ENCODE measurements around the gene NTRK3. TPM values are rescaled to one million over a fixed set of nuclear protein-coding genes. Genes with fewer than 3 reads are reported as not detected.

Gene NTRK3
- polyA plus RNA-seq, 1 donor from 2014 or later = not detected

GRCh38 chr15:88272421-88272820 is 15.9 kb upstream of the NTRK3 start:
- Mint-ChIP-seq H3K4me1 (no peaks in the 10 kb centered on the region), H3K4me3 (no peak overlapping the region), H3K27ac (no peak overlapping the region), H3K36me3 (no peaks in the 10 kb centered on the region), H3K9me3 (no peaks in the 10 kb centered on the region), H3K27me3 (peaks cover 5% of the 10 kb centered on the region)

GRCh38 chr15:88269356-88270062 is 13.0 kb upstream of the NTRK3 start:
- H3K27me3 Mint-ChIP-seq = peaks cover 3% of the 10 kb centered on the region
- H3K4me3 Mint-ChIP-seq = no peak overlapping the region
- H3K4me1 Mint-ChIP-seq = no peaks in the 10 kb centered on the region
- no peaks in the 10 kb centered on the region for H3K9me3 Mint-ChIP-seq
- no peak overlapping the region for H3K27ac Mint-ChIP-seq
- H3K36me3 Mint-ChIP-seq = no peaks in the 10 kb centered on the region

- no peaks in the 10 kb centered on the region for H3K4me1 Mint-ChIP-seq
- H3K27me3 Mint-ChIP-seq = peaks cover 3% of the 10 kb centered on the region
- no peaks in the 10 kb centered on the region for H3K36me3 Mint-ChIP-seq
- no peak overlapping the region for H3K4me3 Mint-ChIP-seq
- peak overlapping the region in 1 of 3 donors; percentile 71 for H3K27ac Mint-ChIP-seq
- no peaks in the 10 kb centered on the region for H3K9me3 Mint-ChIP-seq
Observed at GRCh38 chr15:88267720-88268119, 11.2 kb upstream of the NTRK3 start.

- Mint-ChIP-seq H3K27ac (no peak overlapping the region), H3K9me3 (no peaks in the 10 kb centered on the region), H3K36me3 (no peaks in the 10 kb centered on the region), H3K4me1 (no peaks in the 10 kb centered on the region), H3K4me3 (no peak overlapping the region), H3K27me3 (peaks cover 4% of the 10 kb centered on the region)
Observed at GRCh38 chr15:88266170-88266569, 9.6 kb upstream of the NTRK3 start.

GRCh38 chr15:88264622-88265021 is 8.1 kb upstream of the NTRK3 start:
- no peaks in the 10 kb centered on the region for H3K9me3 Mint-ChIP-seq
- no peaks in the 10 kb centered on the region for H3K36me3 Mint-ChIP-seq
- H3K27me3 Mint-ChIP-seq = peaks cover 8% of the 10 kb centered on the region
- no peak overlapping the region for H3K27ac Mint-ChIP-seq
- H3K4me3 Mint-ChIP-seq = no peak overlapping the region
- no peaks in the 10 kb centered on the region for H3K4me1 Mint-ChIP-seq

- Mint-ChIP-seq H3K4me1 (peaks cover 0 to 5% (median 3%) of the 10 kb centered on the region in 3 donors), H3K27ac (no peak overlapping the region), H3K9me3 (no peaks in the 10 kb centered on the region), H3K4me3 (no peak overlapping the region), H3K27me3 (peaks cover 25% of the 10 kb centered on the region), H3K36me3 (no peaks in the 10 kb centered on the region)
Observed at GRCh38 chr15:88262064-88262463, 5.5 kb upstream of the NTRK3 start.

GRCh38 chr15:88258093-88258641 is 1.6 kb upstream of the NTRK3 start:
- Mint-ChIP-seq H3K9me3 (no peaks in the 10 kb centered on the region), H3K27me3 (peaks cover 52% of the 10 kb centered on the region), H3K27ac (peak overlapping the region in 1 of 3 donors; percentile 59), H3K4me1 (peaks cover 0 to 16% (median 7%) of the 10 kb centered on the region in 3 donors), H3K36me3 (no peaks in the 10 kb centered on the region), H3K4me3 (peak overlapping the region in 2 of 4 donors; percentile 32 to 57)

GRCh38 chr15:88257311-88258092 is 963 bp upstream of the NTRK3 start:
- Mint-ChIP-seq H3K27me3 (peaks cover 57% of the 10 kb centered on the region), H3K4me1 (peaks cover 0 to 16% (median 7%) of the 10 kb centered on the region in 3 donors), H3K36me3 (no peaks in the 10 kb centered on the region), H3K4me3 (peak overlapping the region in 2 of 4 donors; percentile 60 to 70), H3K9me3 (no peaks in the 10 kb centered on the region), H3K27ac (peak overlapping the region in 1 of 3 donors; percentile 67)

GRCh38 chr15:88255484-88256278 is 858 bp downstream of the NTRK3 start:
- Mint-ChIP-seq H3K36me3 (no peaks in the 10 kb centered on the region), H3K4me3 (peak overlapping the region in 2 of 4 donors; percentile 67 to 82), H3K4me1 (peaks cover 0 to 16% (median 7%) of the 10 kb centered on the region in 3 donors)

GRCh38 chr15:88255087-88255483 is 1.5 kb downstream of the NTRK3 start:
- H3K27ac Mint-ChIP-seq = no peak overlapping the region
- no peaks in the 10 kb centered on the region for H3K36me3 Mint-ChIP-seq
- no peaks in the 10 kb centered on the region for H3K9me3 Mint-ChIP-seq
- H3K4me1 Mint-ChIP-seq = peaks cover 0 to 16% (median 7%) of the 10 kb centered on the region in 3 donors
- peaks cover 56% of the 10 kb centered on the region for H3K27me3 Mint-ChIP-seq
- peak overlapping the region in 2 of 4 donors; percentile 6 to 82 for H3K4me3 Mint-ChIP-seq

More at GRCh38 chr15:88255484-88256278, 858 bp downstream of the NTRK3 start:
- Mint-ChIP-seq H3K27me3 (peaks cover 57% of the 10 kb centered on the region), H3K27ac (no peak overlapping the region), H3K9me3 (no peaks in the 10 kb centered on the region)

- H3K4me3 Mint-ChIP-seq = no peak overlapping the region
- no peaks in the 10 kb centered on the region for H3K36me3 Mint-ChIP-seq
- no peaks in the 10 kb centered on the region for H3K9me3 Mint-ChIP-seq
- H3K27me3 Mint-ChIP-seq = peaks cover 42% of the 10 kb centered on the region
- peaks cover 0 to 14% (median 4%) of the 10 kb centered on the region in 3 donors for H3K4me1 Mint-ChIP-seq
- H3K27ac Mint-ChIP-seq = peak overlapping the region in 1 of 3 donors; percentile 71
Observed at GRCh38 chr15:88252441-88252840, 4.1 kb downstream of the NTRK3 start.

- Mint-ChIP-seq H3K9me3 (no peaks in the 10 kb centered on the region), H3K36me3 (no peaks in the 10 kb centered on the region), H3K4me3 (no peak overlapping the region), H3K27me3 (peaks cover 33% of the 10 kb centered on the region), H3K27ac (no peak overlapping the region), H3K4me1 (peaks cover 5 to 14% (median 9%) of the 10 kb centered on the region in 3 donors)
Observed at GRCh38 chr15:88250826-88251225, 5.7 kb downstream of the NTRK3 start.

- Mint-ChIP-seq H3K4me3 (no peak overlapping the region), H3K9me3 (no peaks in the 10 kb centered on the region), H3K4me1 (peaks cover 5 to 8% (median 6%) of the 10 kb centered on the region in 3 donors), H3K36me3 (no peaks in the 10 kb centered on the region), H3K27ac (no peak overlapping the region), H3K27me3 (peaks cover 24% of the 10 kb centered on the region)
Observed at GRCh38 chr15:88249220-88249619, 7.3 kb downstream of the NTRK3 start.

- Mint-ChIP-seq H3K27ac (no peak overlapping the region), H3K4me1 (peaks cover 5 to 8% (median 6%) of the 10 kb centered on the region in 3 donors), H3K9me3 (no peaks in the 10 kb centered on the region), H3K4me3 (no peak overlapping the region), H3K27me3 (peaks cover 13% of the 10 kb centered on the region), H3K36me3 (no peaks in the 10 kb centered on the region)
Observed at GRCh38 chr15:88247914-88248313, 8.6 kb downstream of the NTRK3 start.
